Measurements from ENCODE around the gene SESTD1. TPM values are rescaled to one million over a fixed set of nuclear protein-coding genes. Genes with fewer than 3 reads are reported as not detected.

Gene SESTD1
- total and polyA plus RNA-seq, 2 donors from 2014 or later, result 9.8 to 93.5 TPM

- H3K9ac ChIP-seq (ENCODE audit: low read length in 3 of 3), result no peak overlapping the region
- TF ChIP-seq, protein P1, sequence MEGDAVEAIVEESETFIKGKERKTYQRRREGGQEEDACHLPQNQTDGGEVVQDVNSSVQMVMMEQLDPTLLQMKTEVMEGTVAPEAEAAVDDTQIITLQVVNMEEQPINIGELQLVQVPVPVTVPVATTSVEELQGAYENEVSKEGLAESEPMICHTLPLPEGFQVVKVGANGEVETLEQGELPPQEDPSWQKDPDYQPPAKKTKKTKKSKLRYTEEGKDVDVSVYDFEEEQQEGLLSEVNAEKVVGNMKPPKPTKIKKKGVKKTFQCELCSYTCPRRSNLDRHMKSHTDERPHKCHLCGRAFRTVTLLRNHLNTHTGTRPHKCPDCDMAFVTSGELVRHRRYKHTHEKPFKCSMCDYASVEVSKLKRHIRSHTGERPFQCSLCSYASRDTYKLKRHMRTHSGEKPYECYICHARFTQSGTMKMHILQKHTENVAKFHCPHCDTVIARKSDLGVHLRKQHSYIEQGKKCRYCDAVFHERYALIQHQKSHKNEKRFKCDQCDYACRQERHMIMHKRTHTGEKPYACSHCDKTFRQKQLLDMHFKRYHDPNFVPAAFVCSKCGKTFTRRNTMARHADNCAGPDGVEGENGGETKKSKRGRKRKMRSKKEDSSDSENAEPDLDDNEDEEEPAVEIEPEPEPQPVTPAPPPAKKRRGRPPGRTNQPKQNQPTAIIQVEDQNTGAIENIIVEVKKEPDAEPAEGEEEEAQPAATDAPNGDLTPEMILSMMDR (IDR thresholded peaks at IDR 0.05; ENCODE audit: borderline replicate concordance, extremely low read depth, insufficient read depth), result no peak
- DNase-seq (no peak), FAIRE-seq (no peak)
- no peaks in the 10 kb centered on the region for H3K4me1 ChIP-seq (ENCODE audit: control insufficient read depth in 2 of 3, insufficient read depth in 2 of 3, low read depth in 1 of 3, low read length in 3 of 3)
- intact Hi-C loops (cut with DNase I), result no loop called here
- no peak overlapping the region for H3K4me3 ChIP-seq (ENCODE audit: low read length in 3 of 3)
- no peaks in the 10 kb centered on the region for H3K36me3 ChIP-seq (ENCODE audit: control insufficient read depth in 2 of 3, insufficient read depth in 3 of 3, low read length in 3 of 3)
- no peak overlapping the region for H3K27ac ChIP-seq (ENCODE audit: low read depth in 2 of 2, low read length in 2 of 2)
- no peaks in the 10 kb centered on the region for H3K27me3 ChIP-seq (ENCODE audit: control insufficient read depth, insufficient read depth, low read length)
- no peaks in the 10 kb centered on the region for H3K9me3 ChIP-seq (ENCODE audit: control insufficient read depth in 2 of 3, insufficient read depth in 1 of 3, low read length in 3 of 3)
These were observed 193.7 kb downstream of the SESTD1 start for GRCh38 chr2:179070895-179071294.

GRCh38 chr2:179069685-179070084 lies 194.9 kb downstream of the SESTD1 start:
- FAIRE-seq (no peak), DNase-seq (no peak)
- Histone ChIP-seq H3K9me3 (ENCODE audit: control insufficient read depth in 2 of 3, insufficient read depth in 1 of 3, low read length in 3 of 3) (no peaks in the 10 kb centered on the region), H3K4me3 (ENCODE audit: low read length in 3 of 3) (no peak overlapping the region), H3K4me1 (ENCODE audit: control insufficient read depth in 2 of 3, insufficient read depth in 2 of 3, low read depth in 1 of 3, low read length in 3 of 3) (no peaks in the 10 kb centered on the region), H3K36me3 (ENCODE audit: control insufficient read depth in 2 of 3, insufficient read depth in 3 of 3, low read length in 3 of 3) (no peaks in the 10 kb centered on the region), H3K9ac (ENCODE audit: low read length in 3 of 3) (no peak overlapping the region), H3K27me3 (ENCODE audit: control insufficient read depth, insufficient read depth, low read length) (no peaks in the 10 kb centered on the region), H3K27ac (ENCODE audit: low read depth in 2 of 2, low read length in 2 of 2) (no peak overlapping the region)
- intact Hi-C loops (cut with DNase I), result no loop called here
- TF ChIP-seq, protein P1 (IDR thresholded peaks at IDR 0.05; ENCODE audit: borderline replicate concordance, extremely low read depth, insufficient read depth), result no peak

GRCh38 chr2:179068991-179069643 lies 195.5 kb downstream of the SESTD1 start:
- no peaks in the 10 kb centered on the region for H3K9me3 ChIP-seq (ENCODE audit: control insufficient read depth in 2 of 3, insufficient read depth in 1 of 3, low read length in 3 of 3)
- TF ChIP-seq, protein P1 (IDR thresholded peaks at IDR 0.05; ENCODE audit: borderline replicate concordance, extremely low read depth, insufficient read depth), result no peak
- intact Hi-C loops (cut with DNase I), result no loop called here
- no peak overlapping the region for H3K27ac ChIP-seq (ENCODE audit: low read depth in 2 of 2, low read length in 2 of 2)
- FAIRE-seq (no peak), DNase-seq (no peak)
- no peaks in the 10 kb centered on the region for H3K27me3 ChIP-seq (ENCODE audit: control insufficient read depth, insufficient read depth, low read length)
- H3K4me3 ChIP-seq (ENCODE audit: low read length in 3 of 3), result no peak overlapping the region
- no peaks in the 10 kb centered on the region for H3K36me3 ChIP-seq (ENCODE audit: control insufficient read depth in 2 of 3, insufficient read depth in 3 of 3, low read length in 3 of 3)
- no peak overlapping the region for H3K9ac ChIP-seq (ENCODE audit: low read length in 3 of 3)
- H3K4me1 ChIP-seq (ENCODE audit: control insufficient read depth in 2 of 3, insufficient read depth in 2 of 3, low read depth in 1 of 3, low read length in 3 of 3), result no peaks in the 10 kb centered on the region
